Fibroblast of lung (primary cell): Measurements from ENCODE around the gene FAM120C.

Experiments used
- EZH2 ChIP-seq: IDR thresholded peaks from 2 replicates; pipeline ENCODE4 v1.5.1; 2012; ENCODE audit warnings: low read length, control low read depth, mild to moderate bottlenecking; ENCODE audit errors: missing control alignments
- TF ChIP-seq, protein P1 (sequence below), 2 donors: IDR thresholded peaks in 1 of 2; conservative IDR thresholded peaks in 1 of 2; 1 replicate in 1 of 2; 2 replicates in 1 of 2; pipeline ENCODE4 v1.5.1; 2011 to 2012; ENCODE audit warnings: low read length in 2 of 2, control low read depth in 1 of 2, inconsistent platforms in 1 of 2, low read depth in 1 of 2, mild to moderate bottlenecking in 1 of 2

DNA sequence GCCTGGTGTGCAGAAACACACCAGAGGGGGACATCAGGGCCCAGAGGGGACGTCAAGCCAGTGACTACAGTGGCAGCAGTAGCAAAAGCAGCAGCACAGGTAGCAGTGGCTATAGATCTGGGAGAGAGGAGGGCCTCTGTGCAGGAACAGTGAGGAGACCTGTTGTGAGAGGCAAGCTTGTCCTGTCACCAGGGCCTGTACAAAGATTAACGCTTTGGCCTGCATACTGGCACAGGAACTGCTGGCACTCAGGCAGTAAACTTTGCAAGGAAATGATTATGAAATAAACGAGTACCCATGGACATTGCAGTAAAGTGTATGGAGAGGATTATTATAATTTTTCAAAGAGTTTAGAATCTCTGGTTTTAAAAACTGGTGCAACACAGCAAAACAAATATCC, 133.3 kb downstream of the FAM120C start:
- TF ChIP-seq, protein P1, sequence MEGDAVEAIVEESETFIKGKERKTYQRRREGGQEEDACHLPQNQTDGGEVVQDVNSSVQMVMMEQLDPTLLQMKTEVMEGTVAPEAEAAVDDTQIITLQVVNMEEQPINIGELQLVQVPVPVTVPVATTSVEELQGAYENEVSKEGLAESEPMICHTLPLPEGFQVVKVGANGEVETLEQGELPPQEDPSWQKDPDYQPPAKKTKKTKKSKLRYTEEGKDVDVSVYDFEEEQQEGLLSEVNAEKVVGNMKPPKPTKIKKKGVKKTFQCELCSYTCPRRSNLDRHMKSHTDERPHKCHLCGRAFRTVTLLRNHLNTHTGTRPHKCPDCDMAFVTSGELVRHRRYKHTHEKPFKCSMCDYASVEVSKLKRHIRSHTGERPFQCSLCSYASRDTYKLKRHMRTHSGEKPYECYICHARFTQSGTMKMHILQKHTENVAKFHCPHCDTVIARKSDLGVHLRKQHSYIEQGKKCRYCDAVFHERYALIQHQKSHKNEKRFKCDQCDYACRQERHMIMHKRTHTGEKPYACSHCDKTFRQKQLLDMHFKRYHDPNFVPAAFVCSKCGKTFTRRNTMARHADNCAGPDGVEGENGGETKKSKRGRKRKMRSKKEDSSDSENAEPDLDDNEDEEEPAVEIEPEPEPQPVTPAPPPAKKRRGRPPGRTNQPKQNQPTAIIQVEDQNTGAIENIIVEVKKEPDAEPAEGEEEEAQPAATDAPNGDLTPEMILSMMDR (conservative IDR thresholded peaks at IDR 0.05 in 1 of 2, IDR thresholded peaks at IDR 0.05 in 1 of 2; ENCODE audit: low read depth in 1 of 2, low read length in 2 of 2): no peak
- no peak for TF ChIP-seq EZH2
